ENCODE results near the gene TMEM121B. TPM values are rescaled to one million over a fixed set of nuclear protein-coding genes. Genes with fewer than 3 reads are reported as not detected.

TMEM121B gene
- polyA plus RNA-seq, 4 donors = 0.63 to 1.0 (median 0.75) TPM

Other genes starting within 250 kb of the TMEM121B start
- not detected for gene GAB4, start 113.1 kb downstream of the TMEM121B start, polyA plus RNA-seq (ENCODE audit: insufficient read length in 4 of 4)
- gene IL17RA, start 36.4 kb downstream of the TMEM121B start, polyA plus RNA-seq (ENCODE audit: insufficient read length in 4 of 4) = 1 to 10 TPM; 4.6 to 6.8 (median 6.4) TPM
- gene HDHD5, start 37.9 kb upstream of the TMEM121B start, polyA plus RNA-seq (ENCODE audit: insufficient read length in 4 of 4) = 10 to 100 TPM; 23.7 to 43.5 (median 33.6) TPM
- 10 to 100 TPM; 24.2 to 53.3 (median 37.1) TPM for gene ADA2, start 98.1 kb upstream of the TMEM121B start, polyA plus RNA-seq (ENCODE audit: insufficient read length in 4 of 4)
- 10 to 100 TPM in 2 of 4 donors, 1 to 10 TPM in 2; 6.4 to 19.9 (median 12.6) TPM for gene CECR2, start 248.1 kb upstream of the TMEM121B start, polyA plus RNA-seq (ENCODE audit: insufficient read length in 4 of 4)